ENCODE results near the gene SIGLEC9.

SIGLEC9 gene

DNA sequence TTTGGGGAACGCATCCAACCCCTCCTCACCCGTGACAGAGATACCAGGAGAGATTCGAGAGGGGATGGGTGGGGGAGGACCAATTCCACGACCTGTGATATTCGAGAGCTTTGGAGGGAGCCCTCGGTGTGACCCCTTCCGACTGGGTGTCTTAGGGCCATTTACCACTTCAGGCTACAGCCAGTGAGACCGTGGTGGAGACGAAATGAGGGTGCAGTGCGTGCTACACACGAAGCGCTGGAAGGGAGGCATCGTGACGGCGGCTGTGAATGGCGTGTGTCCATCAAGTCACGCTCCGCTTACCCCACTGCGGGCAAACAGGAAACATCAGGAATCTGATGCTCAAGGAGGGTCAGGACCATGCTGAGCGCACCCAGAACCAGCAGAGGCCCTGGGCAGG, 26.9 kb upstream of the SIGLEC9 start:
- no peak for DNase-seq

DNA sequence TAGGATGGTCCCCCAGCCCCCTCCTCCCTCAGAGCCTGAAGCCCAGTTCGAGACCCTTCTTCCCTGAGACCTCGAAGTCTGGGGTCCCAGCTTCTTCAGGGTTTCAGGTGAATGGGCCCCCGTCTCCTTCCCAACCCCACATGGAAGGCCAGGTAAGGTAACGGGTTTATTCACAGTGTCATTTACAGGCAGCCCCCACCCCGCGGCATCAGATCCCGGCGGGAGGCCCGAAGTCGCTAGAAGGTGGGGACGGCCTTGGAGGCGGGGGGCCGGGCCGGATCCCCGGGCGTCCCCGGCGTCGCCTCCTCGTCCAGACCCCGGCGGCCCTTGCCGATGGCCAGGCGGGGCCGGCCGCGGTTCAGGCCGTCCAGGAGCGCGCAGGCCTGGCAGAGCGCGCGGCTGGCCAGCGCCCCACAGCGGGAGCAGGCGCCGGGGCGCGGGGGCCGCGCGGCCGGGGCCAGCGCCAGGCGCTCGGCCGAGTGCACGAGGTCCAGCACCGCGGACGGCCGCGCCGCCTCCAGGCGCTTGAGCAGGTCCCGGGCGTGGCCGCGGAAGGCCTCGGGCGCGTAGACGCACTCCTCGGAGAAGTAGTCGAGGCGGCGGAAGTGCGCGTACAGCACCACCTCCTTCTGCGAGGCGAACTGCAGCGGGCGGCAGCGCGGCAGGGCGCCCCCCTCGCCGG, 26.2 kb upstream of the SIGLEC9 start:
- DNase-seq, result peak; percentile 28

DNA sequence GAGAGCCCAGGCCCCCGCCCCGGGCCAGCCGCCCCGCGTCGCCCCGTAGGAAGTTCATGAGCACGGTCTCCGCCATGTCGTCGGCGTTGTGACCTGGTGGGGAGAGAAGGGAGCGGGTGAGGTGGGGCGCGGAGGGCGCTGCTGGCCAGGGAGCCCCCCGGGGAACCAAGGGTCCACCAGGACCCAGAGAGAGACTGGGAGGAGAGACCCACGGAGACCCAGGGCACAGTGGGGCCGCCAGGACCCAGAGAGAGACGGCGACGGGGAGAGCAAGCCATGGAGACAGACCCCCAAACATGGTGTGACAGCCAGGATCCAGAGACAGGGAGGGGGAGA, 25.7 kb upstream of the SIGLEC9 start:
- no peak for DNase-seq

DNA sequence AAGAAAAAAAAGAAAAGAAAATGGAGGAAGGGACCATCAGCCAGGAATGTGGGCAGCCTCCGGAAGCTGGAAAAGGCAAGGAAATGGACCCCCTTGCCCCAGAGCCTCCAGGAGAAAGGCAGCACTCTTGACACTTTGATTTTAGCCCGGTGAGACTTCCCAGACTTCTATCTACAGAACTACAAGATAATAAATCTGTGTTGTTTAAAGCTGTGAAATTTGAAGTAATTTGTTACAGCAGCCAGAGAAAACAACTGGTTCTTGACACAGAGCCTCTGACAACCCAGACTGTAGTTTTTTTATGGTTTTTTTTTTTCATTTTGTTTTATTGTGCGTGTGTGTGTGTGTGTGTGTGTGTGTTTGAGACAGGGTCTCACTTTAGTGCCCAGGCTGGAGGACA, 24.1 kb upstream of the SIGLEC9 start:
- no peak for DNase-seq

DNA sequence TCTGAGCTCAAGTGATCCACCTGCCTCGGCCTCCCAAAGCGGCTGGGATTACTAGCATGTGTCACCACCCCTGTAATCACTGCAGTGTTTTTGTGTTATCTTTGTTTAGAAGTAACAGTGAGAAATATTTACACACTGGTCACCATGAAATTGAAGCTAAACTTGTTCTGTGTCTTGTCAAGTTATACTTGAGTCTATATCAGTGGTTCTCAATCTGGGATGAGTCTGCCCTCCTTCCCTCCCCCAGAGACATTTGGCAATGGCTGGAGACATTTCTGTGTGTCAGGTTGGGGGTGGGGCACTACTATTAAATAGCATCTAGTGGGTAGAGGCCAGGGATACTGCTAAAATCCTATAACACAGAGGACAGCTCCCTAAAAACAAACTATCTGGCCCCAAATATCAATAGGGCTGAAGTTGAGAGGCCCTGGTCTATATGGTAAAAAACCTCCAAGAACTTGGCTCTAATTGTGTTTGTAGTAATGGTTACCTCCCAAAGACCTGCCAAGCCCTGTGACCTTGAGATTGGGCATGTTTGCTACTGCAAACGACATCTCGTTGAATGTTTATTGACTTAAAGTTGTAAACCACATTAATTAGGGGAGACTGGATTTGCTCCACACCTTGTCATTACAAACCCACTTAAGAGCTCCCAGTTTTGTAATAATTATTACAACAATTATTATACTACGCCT, 23.4 kb upstream of the SIGLEC9 start:
- no peak for DNase-seq

DNA sequence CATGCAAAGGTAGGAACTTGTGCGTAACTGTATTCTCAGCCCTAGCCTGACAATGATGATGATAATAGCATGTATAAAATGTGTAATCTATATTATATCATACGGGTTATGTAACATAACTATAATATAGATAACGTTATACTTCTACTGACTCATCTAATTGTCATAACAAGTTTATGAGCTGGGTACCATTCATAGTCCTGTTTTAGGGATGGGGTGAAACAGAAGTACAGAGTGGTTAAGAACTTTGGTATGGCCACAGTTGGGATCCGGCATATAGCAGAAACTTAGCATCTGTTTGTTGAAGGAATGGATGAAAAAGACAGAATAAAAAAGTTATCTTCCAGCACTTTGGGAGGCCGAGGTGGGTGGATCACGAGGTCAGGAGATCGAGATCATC, 21.7 kb upstream of the SIGLEC9 start:
- DNase-seq, result no peak

DNA sequence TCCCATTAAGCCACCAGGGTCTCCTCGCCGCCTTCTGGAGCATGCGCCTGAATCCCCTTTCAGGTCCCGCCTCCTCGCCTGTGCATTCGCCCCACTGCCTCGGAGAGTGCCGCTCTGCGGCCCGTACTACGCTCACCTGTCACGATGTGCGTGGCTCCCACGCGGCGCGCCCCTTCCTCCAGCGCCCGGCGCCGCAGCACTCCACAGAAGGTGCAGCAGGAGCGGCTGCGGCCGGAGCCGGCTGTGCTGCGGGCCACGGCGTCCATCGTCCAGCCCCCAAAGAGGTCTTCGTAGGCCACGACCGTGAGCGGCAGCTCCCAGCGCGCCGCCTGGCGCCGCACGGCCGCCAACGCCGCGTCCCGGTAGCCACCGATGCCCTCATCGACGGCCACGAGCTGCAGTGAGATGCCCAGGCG, 20.8 kb upstream of the SIGLEC9 start:
- no peak for DNase-seq

DNA sequence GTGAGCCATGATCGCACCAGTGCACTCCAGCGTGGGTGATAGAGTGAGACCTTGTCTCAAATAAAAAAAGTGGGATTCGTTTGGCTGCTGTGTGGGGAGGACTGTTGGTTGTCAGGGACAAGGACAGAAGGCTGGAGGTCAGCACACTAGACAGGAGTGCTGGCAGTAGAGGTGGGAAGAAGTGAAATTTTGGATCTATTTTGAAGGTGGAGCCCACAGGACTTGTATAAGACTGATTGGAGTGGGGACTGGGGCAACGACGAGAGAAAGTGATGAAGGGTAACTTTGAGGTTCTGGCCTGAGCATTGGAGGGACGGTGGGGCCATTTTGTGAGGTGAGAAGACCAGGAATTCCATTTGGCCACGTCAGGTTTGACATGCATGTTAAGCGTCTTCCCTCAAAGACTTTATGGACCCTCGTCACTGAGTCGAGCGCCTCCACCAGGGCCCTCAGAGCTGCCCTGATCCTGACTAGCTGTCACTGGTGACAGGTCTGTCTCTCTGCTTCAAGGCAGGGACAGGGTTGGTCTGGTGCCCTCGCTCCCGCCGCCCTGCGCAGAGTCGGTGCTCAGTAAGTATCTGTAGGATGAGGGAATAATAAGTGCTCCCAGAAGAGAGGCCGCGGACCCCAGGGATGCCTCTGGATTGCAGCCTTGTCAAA, 17.2 kb upstream of the SIGLEC9 start:
- no peak for DNase-seq

DNA sequence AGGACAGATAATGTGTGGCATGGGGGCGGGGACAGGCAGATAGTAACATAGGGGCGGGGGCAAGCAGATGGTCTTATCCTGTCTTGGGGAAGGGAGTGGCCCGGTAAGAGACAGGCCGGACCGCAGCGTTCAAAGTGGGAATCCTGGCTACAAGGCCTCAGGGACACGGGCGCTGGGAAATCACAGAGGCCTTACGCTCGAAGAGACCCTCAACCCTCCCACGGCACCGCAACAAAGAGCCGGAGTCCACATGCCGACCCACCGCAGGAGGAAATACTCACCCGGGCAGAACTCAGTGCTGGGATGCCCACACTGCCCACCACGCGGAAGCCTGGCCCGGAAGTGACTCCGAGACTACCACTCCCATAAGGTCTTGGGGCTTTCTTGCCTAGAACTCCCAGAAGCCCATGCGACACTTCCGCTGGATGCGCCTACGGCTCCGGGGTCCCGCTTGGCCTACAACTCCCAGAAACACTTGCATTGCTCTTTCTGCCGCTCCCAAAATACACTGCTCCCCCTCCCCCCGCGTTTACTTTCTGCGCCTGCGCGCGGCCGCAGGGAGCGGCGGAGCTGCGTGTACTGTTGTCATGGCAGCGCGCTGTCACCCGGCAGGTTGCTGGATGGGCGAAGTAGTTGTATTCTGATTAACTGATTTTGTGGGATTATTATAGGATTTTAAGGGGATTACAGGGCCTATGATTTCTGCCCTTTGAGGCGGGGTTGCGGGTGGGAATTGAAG, 16.5 kb upstream of the SIGLEC9 start, which contains the start of gene CTU1:
TSS of gene CTU1 (minus strand) at position 344 of the 739 bp plus-strand sequence. CDS start 3,840 bp downstream, outside the sequence.
- DNase-seq, result peak; percentile 96

DNA sequence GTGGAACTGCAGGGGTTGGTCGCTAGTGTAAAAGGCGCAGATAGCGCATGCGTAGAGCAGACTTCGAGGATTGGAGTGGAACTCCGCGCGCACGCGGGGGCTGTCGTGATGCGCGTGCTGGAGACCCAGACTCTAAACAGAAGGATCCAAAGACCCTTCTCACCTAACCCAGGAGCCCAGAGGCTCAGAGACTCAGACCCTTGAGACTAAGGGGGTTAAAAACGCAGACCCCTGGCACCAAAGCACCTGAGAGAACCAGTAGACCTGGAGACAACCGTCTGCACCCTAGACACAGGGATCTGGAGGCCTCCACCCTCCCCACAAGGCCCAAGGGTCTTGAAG, 15.9 kb upstream of the SIGLEC9 start:
- no peak for DNase-seq

DNA sequence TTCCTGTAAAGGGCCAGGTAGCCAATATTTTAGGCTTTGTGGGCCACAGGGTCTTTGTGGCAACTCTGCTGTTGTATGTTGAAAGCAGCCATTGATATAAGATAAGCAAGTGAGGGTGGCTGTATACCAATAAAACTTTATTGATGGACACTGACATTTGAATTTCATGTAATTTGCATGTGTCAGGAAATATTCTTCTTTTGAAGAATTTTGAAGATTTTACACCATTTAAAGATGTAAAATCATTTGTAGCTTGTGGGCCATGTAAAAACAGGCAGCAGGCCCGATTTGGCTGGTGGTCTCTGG, 14.1 kb upstream of the SIGLEC9 start:
- no peak for DNase-seq

DNA sequence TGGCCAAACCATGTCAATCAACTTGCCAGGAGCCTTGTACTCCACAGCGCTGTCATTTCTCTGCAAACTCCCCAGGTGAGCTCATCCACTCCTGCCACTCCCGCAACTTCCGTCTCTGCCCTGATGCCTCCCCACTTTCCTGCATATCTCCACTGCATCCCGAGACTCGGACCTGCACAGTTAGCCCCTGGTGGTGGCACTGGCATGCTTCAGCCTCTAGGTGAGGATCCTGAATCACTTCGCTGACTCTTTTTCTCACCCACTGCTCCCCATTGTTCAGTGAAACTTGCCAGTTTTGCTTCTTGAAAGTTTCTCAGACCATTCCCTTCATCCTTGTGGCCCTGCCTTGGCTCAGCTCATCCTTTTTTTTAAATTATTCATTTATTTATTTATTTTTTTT, 13.1 kb upstream of the SIGLEC9 start:
- no peak for DNase-seq

DNA sequence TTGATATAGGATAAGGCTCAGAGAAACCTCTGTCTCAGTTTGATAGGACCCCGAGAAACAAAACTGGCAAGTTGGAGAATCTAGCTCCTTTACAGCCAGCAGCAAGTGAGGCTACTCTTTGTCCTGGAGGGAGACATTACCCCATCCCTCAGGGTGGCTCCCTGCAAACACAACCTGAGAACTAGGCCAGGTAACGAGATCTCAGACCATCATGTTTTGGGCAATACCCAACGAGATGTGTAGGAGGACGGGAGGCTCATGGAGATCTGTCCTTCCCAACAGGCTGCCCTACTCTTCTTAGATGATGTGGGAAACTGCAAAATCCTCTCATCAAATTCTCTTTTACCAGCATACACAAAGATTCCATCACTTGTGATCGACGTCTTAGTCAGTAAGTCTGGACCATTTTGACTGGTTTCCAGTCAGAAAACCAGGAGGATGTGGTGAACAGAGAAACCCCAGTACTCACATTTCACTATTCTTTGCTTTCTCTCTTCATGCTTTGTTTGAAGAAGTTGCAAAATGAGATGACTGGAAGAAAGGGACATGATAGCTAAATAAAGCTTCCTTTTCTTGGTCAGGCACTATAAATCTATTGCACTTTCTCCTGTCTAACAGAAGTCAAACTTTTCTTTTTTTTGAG, 10.5 kb upstream of the SIGLEC9 start:
- no peak for DNase-seq

DNA sequence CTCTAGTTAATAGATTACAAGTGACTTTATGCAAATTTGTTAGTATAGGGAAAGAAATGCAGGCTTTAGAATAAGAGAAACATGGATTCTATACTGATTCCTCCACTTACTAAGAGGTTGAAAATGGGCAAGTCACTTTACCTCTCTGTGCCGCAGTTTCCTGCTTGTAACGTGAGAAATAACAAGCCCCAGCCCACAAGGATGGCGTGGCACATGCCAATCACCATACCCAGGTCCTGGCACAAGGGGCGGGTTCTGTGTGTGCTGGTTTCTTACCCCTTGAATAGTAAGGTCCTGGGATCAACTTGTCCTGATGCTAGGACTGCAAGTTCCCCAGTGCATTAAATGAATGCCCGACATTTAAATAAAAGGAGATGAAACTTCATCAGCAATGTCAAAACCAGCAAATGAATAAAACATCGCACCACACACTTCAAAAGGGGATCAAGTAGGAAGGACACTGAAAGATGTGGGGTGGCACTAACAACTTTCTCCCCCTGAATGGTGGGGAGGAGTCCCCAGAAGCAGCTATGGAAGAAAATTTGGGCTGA, 7.9 kb upstream of the SIGLEC9 start:
- no peak for DNase-seq

DNA sequence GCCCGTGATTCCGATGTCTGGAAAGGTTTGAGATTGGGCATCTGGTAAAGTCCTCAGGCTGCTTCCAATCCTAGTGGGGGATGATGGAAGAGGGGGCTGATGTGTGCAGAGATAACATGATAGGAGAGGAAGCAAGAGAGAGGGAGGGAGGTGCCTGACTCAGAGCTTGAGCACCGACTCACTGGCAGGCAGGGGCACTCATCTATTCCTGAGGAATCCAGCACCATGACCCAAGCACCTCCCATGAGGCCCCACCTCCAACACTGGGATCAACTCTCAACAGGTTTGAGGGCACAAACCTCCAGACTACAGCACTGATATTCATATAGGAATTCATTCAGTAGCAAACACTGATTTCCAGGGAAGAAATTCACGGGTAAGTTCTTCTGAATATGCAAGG, 5.6 kb upstream of the SIGLEC9 start:
- no peak for DNase-seq

DNA sequence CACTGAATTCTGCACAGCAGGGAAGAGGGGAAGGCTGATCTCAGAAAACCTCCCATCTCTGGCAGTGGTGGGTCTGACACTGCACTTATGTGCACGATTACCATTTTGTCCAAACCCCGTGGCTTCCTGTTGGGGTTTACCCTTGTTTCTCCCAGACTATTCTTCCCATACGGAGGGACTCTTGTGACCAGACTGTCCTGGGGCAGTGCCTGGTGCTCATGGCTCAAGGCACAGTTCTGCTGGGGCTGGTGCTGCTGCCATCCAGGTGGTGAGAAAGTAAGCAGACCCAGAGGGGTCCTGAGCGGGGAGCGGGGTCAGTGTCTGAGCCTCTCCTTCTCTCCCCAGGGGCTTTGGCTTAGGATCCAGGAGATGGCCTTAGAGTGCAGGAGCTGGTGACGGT, 5.1 kb upstream of the SIGLEC9 start:
- DNase-seq, result no peak

DNA sequence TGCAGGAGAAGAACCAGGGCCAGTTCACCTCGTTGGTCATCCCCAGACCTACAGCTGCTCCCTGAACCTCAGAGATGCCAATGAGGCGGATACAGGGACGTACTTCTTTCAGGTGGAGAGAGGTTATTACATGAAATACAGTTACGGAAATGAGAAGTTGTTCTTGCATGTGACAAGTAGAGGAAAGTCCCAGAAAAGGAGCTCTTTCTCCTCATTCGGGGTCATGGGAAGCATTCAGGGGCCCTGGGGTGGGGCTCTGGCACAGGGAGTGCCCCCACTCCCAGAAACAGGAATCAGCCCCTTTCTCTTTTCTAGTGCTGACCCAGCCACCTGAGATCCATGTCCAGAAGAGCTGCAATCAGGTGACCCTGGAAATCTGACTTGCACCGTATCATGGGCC, 4.5 kb upstream of the SIGLEC9 start:
- DNase-seq, result no peak

DNA sequence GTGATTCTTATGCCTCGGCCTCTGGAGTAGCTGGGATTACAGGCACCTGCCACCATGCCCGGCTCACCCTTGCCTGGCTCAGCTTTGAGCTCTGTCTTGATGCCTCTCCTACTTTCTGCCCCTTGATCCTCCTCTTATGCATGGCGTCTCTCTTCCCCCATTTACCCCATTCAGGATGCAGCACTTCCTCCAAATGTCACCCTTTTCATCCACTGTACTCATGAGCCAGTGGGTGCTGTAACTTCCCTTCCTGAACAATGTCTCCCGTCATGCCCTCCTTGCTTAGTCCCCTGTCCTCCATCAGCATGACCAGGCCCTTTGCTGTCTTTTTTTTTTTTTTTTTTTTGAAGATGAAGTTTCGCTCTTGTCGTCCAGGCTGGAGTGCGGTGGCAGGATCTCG, 3.4 kb upstream of the SIGLEC9 start:
- DNase-seq, result no peak

DNA sequence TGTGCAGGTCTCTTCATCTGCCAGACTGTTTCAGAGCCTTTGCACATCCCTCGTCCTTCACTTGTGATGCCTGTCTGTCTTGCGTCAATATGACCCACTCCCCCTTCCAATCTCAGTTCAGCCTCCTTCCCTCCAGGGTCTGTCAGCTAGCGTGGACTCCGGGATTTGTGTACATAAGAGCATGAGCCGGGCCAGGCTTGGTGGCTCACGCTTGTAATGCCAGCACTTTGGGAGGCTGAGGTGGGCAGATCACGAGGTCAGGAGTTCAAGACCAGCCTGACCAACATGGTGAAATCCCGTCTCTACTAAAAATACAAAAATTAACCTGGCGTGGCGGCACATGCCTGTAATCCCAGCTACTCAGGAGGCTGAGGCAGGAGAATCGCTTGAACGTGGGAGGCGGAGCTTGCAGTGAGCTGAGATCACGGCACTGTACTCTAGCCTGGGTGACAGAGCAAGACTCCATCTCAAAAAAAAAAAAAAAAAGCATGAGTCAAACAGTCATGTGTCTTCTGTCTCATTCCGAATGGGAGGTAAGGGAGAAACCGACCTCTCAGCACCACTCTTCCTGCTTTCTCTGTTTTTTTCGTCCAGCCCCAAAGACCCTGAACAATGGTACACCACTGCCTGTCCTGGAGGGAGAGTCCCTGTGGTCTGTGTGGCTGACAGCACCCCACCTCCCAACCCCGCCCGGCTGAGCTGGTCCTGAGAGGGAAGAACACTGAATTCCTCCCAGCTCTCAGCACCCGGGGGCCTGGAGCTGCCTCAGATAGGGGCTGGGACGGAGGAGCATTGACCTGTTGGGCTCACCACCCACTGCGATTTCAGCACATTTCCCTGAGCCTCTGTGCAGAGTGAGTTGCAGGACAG, 2.4 kb upstream of the SIGLEC9 start:
- no peak for DNase-seq

DNA sequence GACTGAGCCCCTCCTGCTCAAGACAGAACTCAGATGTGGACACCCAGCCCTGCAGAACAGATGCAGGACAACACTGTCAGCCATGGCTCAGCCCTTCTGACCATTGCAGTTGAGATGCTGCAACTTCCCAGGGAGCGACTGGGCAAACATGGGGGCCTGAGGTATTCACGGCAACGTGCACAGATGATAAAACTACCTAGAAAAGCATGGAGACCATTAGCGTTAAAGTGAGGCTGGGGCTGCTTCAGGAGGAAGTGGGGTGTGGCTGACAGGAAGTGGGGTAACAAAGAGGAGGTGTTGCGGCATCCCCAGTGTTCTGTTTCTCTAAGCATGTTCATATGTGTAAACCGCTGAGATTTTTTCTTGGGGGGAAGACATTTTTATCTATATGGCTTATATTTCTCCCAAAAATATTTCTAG, 1.3 kb upstream of the SIGLEC9 start:
- no peak for DNase-seq

DNA sequence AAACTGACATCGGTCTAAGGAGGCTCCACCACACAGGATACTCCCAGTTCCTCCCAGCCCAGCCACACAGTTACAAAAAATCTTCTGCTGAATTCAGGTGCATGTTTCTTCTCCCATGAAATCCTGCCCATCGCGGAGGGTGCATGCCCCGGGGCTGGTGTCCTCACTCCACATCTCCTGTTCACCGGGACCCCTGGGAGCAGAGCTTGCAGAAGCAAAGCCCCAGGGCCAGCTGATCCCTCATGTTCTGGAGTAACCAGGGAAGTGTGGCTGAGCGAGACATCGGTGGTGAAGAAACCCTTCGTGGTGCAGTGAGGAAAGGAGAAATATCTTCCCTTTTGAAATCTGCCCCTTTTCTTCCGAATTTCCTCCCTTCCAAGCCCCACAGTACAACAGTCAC, 904 bp upstream of the SIGLEC9 start:
- DNase-seq, result no peak

DNA sequence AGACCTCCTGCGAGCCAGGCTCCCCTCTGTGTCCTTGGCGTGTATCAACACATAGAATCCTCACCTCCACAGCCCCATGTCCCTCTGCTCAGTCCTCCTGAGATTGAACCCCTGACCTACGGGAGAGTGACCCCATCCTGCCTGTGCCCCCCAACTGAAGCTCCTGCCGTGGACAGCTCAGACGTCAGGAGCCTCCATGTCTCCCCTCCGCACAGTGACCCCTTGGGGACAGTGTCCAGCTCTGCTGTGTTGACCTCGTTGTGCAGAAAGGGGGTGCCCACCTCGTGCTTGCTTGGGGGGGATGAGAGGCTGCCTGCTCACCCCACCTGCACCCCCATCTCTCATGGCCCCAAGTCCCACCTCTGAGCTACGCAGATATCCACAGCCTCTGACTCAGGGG, 490 bp upstream of the SIGLEC9 start:
- no peak for DNase-seq

Data from stimulated activated CD4-positive, alpha-beta T cell treated with anti-CD3 and anti-CD28 coated beads, Interleukin-4, amount 100 ng/mL, for 1 hour (primary cell).